Mucosa of gallbladder (tissue), 1 donor: ENCODE data around the gene RFC3. TPM values are rescaled to one million over a fixed set of nuclear protein-coding genes. Genes with fewer than 3 reads are reported as not detected.
A peak's percentile ranks its signal among the peaks of the same experiment; 100 is the strongest.
"Not testable (repeated sequence)": the region's sequence is repeated elsewhere in the genome, so short reads cannot be mapped to it uniquely, and the experiment has no call there.

Source experiments
- DNase-seq: peaks from one replicate; pipeline ENCODE4 v3.0.0-alpha.2; 2020; ENCODE audit warnings: low spot score
- total RNA-seq: library from RNA; stranded (reverse); gene quantifications from one replicate; pipeline ENCODE4 v1.2.1, GENCODE V29; 2021
- donor health status: DM: no; HTN: no; CAD: no.

Gene RFC3, protein sequence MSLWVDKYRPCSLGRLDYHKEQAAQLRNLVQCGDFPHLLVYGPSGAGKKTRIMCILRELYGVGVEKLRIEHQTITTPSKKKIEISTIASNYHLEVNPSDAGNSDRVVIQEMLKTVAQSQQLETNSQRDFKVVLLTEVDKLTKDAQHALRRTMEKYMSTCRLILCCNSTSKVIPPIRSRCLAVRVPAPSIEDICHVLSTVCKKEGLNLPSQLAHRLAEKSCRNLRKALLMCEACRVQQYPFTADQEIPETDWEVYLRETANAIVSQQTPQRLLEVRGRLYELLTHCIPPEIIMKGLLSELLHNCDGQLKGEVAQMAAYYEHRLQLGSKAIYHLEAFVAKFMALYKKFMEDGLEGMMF
- 3.7 TPM for total RNA-seq

DNA sequence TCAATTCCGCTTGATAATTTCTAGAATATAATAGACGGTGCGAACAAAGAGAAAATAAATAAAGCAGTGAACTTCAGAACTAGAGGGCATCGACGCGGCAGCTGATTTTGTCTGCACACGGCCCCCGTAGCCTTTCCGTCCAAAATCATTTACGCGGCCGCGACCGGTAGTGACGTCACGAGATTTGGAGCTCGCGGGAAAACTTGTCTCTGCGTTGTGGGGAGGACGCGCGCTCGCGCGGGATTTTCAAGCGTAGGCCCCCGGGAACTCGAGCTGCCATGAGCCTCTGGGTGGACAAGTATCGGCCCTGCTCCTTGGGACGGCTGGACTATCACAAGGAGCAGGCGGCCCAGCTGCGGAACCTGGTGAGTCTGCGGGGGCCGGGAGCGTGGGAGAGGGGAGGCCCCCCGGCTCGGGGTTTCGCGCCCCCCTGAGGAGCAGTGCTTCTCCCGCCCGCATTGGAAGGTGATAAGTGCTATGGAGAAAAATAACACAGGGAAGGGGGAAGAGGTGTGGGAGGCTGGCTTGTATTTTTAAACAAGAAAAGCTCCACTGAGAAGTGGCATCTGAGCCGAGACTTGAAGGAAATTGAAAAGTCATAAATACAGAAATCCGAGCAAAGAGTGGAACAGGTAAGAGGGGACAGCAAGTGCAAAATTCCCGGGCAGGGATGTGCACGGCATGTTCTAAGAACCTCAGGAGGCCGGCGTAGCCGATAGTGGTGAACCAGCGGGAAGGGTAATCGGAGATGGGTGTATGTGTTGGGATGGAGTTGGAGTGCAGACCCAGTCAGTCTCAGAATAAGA, at the start of gene RFC3:
TSS of gene RFC3 (plus strand) at position 249 of the 806 bp plus-strand sequence. CDS start at position 279, 30 bp downstream.
- peak; percentile 96 for DNase-seq

DNA sequence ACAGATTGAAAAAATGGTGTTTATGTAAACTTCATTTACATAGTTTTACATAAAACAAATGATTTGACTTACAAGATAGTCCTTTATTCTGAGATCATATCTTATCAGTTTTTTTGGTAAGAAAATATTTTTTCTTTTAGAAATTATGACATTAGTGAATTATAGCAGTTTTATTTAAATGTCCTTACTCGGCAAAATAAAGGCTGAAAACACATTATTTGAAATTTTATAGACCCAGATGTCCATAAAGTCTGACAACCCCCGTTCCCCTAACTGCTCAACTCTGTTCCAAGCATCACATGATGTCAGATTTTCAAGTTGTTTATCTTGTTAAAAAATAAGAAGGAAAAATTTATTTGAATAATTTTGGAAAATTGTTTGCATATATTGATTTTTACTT, 46.7 kb upstream of the RFC3 start:
- DNase-seq = no peak

DNA sequence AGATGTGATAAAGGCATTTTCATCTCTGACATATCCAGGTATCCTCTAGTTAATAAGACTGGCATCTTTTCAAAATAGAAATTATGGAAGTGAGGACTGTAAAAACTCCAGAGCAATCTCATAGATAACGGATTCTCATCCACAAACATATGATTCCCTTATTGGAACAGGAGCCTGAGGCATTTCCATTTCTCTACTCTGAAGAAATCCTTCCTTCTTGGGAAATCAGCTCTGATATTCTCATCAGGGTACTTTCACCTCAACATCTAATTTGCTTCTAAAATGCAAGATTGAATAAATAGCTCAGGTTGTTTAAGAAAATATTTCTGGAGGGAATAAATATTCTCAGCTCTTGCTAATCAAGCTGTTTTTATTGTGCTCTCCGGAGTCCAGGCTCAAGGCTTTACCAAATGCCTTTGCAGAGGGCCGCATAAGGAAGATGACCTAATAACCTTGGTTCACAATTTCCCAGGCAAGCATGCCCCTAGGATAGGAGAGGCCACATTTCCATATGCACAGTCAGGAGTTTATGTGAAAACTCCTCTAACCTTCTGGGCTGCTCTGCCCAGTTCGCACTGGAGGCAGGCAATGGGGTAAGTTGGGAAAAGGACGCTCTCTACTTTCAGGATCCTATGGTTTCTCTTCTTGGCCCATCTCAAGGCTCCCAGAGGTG, 44.0 kb upstream of the RFC3 start:
- no peak for DNase-seq

DNA sequence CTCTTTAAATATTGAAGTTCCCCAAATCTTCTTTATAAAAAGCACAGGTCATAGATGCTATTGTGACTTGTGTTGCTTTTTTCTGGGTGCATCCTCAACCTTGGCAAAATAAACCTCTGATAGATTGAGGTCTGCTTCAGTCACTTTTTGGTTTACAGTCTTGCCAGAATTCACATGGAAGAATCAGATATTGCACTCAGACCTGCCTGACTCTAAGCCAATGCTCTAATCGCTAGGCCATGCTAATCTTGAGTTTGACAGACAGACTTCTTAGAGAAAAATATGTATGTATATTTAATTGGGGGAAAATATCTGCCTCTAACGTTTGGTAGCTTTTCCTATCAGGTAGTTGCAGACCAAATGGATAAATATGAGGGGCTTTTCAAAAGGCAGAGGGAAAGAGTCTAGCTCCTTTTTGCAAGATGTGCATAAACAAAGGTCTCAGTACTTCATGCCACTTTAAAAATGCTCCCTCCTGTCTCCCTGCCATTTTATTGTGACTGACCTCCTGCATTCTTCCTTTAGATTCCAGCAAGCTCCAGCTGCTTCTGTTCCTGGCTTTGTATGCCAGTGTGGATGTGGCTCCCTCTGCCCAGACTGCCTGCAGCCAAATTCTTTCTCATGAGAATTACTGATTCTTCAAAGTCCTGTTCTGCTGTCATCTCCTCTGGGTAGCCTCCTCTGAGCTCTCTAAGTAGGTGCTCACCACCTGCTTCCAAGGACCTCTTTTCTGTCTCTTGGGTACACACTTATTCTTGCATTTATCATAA, 42.4 kb upstream of the RFC3 start:
- no peak for DNase-seq

DNA sequence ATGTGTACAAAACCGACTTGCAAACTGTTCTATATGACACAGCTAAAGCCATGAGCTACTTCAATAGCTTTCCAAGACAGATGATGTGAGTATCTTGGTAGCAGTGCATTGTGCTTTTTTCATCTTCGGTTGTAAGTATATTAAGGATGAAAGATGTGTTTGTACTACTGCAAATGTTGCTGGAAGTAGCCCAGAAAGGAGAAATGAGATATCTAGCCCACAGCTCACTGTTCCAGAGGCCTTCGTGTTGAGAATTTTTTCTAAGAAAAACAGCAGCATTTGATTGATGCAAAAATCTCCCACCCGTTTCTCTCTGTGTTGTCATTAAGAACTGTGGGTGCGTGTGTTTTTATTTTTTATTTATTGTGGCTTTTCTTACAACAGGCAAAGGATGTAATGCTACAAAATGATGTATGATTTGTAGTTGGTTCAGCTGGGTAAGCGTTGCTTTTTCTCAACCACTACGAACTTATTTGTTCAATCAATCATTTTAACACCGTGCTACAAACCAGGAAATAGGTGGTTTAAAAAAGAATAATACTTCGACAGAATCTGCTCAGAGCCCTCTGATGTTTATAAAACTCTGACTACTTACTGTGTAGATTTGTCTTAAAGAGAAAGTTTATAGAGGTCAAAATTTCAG, 41.6 kb upstream of the RFC3 start:
- no peak for DNase-seq

DNA sequence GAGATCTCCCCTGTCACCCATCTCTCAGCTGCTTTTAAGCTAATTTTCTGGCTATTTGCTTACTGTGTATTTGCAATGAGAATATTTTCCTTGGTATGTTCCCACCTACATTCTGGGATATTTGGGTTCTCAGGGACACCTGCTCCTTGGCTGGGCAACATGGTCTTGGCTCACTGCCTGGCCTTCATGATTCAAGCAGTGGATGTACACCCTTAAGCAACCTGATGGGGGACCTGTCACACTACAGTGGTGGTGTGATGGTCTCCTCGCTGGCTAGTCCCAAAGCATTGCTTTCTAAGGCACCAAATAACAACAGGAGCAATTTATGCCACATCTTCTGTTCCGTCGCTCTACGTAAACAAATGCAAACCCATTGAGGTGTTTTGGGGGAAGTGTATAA, 35.3 kb upstream of the RFC3 start:
- no peak for DNase-seq

DNA sequence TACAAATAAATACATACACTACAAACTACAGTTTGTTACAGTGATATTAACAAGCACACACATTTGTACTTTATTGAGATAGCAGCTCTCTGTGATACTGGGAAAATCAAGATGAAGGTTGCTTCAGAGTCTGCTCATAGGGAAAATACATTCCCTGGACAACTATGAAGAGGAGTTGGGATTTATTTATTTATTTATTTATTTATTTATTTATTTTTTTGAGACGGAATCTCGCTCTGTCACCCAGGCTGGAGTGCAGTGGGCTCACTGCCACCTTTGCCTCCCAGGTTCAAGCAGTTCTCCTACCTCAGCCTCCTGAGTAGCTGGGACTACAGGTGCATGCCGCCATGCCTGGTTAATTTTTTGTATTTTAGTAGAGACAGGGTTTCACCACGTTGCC, 34.7 kb upstream of the RFC3 start:
- DNase-seq = not testable (repeated sequence)

DNA sequence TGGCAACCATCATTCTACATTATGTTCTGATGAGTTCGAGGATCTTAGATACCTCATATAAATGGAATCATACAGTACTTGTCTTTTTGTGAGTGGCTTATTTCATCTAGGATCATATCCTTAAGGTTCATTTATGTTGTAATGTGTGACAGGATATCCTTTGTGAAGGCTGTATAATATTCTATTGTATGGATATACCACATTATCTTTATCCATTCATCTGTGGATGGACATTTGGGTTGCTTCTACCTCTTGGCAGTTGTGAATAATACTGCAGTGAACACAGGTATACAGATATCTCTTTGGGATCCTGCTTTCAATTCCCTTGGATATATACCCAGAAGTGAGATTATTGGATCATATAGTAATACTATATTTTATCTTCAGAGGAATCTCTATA, 33.2 kb upstream of the RFC3 start:
- no peak for DNase-seq

DNA sequence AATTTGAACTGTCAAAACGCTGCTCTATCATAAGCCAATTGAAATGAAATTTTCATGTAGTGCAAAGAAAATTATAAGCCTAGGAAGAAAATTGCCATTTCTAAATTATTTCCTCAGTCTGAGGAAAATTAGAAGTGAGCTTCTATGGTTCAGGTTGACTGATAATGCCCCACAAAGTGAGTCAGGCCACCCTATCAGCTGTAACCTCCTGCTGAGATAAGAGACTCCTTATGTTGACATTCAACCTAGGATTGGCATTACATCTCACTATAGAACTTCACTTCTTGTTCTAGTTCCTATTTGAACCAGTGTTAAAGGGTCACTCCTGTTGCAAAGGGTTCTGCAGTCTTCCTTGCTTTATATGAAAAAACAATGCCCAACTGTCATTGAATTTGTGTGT, 32.6 kb upstream of the RFC3 start:
- no peak for DNase-seq

DNA sequence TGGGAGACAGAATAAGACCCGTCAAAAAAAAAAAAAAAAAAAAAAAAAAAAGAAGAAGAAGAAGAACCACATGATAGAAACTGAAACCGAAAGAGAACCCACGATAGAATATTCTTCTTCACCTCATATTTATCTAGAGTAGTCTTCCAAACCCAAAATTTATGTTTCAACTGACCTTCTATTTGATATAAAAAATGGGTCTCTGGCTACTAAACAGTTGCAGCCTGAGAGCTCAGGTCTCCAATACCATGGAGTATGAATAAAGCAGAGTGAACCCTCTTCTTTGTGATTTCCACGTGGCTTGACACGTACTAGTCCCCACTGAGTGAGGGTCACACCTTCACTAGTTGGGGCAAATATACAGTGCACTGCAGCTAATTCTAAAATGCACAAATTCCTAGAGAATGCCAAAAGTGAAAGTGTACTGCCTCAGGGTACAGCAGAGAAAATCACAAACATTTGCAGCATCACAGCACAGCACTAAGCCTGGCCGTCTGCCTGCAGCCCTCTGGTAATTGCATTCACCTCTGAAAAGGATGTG, 30.8 kb upstream of the RFC3 start:
- no peak for DNase-seq

DNA sequence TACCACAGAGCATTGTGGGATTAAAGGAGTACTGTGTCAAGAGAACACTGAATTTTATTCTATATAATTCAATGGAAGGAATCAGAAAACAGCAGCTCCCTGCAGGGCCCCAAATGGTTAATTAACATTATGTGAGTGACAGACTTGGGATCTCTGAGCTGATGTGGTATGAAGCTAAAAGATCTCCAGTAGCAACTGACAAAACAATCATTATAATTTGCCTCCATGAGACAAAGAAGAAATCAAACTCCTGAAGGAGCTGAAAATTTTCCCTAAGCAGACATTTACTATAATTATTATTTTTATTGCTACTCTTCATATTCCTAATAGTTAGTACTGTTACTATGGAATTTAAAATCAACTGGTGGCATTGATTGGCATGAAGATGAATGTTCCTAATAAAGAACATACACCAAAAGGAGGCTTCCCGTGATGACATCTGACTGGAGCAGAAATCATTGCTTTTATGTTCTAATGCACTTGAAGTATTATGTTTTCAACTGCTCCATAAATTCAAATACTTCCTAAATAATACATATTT, 28.8 kb upstream of the RFC3 start:
- no peak for DNase-seq

DNA sequence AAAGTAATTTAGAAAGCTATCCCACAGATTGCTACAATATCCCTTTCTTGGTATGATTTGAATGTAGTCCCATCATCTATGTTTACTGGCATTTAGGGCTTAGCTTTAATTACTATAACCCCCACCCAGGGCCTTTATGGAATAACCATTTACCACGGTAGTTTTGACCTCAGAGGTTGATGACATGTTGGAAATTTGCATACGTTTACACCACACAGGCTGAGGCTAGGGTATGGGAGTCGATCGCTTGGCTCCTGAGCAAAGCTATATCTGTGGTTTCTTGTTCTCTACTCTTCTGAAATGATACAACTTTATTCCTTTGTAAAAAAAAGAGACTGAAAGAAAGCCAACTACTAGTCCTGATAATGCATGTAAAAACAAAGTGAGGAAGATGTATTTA, 28.2 kb upstream of the RFC3 start:
- DNase-seq = no peak

DNA sequence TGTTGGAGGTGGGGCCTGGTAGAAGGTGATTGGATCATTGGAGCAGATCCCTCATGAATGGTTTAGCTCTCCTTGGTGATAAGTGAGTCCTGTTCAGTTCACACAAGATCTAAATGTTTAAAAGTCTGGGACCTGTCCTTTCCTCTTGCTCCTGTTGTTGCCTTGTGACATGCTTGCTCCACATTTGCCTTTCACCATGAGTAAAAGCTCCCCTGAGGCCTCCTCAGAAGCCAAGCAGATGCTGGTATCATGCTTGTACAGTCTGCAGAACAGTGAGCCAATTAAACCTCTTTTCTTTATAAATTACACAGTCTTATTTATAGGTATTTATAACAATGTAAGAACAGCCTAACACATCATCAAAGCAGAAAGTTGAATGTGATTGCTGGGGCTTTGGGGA, 24.2 kb upstream of the RFC3 start:
- no peak for DNase-seq

DNA sequence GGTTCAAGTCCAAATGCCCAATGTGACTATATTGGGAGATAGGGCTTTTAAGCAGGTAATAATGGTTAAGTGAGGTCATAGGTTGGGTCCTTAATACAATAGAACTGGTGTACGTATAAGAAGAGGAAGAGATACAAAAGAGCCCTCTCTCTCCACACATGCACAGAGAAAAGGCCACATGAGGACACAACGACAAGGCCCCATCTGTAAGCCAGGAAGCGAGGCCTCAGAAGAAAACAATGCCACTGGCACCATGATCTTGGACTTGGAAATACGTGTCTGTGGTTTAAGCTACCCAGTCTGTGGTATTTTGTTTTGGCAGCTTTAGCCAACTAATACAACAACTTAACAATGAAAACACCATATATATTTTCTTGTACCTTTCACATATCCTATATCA, 23.4 kb upstream of the RFC3 start:
- no peak for DNase-seq

DNA sequence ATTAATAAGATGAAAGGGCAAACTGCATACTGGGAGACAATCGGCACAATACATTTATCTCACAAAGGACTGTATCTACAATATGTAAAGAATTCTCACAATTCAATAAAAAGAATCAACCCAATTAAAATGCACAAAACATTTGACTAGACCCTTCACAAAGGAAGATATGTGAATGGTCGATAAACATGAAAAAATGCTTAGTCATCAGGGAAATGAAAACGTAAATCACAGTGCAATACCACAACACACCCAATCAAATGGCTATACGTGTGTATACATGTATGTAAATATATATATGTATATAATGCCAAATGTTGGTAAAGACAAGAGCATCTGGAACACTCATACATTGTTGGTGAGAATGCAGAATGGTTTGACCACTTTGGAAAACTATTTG, 21.9 kb upstream of the RFC3 start:
- DNase-seq = no peak

DNA sequence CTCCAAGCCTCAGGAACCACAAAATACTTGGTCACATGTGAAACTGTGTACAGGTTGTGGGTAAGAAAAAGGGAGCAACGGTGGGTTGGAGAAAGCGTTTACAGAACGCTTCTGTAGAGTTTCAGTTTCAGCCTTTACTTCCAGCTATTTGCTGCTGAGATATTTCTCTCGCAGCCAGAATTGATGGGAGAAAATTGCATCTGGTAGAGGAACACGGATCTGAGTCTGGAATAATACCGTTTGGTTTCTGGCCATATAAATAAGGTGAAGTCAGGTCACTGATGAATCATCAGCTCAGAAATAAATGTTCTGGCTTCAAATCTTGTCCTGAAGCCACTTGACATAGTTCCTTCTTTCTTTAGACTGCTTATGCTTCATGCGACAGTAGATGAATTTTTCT, 20.3 kb upstream of the RFC3 start:
- no peak for DNase-seq

DNA sequence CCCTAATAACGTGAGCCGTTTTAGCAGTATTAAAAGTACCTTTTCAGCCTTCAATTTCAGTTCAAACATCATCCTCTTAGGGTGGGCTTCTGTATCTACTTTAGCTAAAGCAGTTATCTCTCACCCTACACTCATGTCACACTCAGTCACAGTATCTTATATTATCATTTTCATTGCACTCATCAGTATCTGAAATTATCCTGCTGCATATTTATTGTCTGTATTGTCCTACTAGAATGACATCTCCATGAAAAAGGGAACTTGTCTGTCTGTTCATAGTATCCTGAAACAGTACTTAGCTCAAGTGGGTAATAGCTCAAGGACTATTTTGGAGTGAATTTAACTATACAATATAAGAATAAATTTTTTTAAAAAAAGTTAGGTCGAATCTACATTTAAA, 19.9 kb upstream of the RFC3 start:
- no peak for DNase-seq

DNA sequence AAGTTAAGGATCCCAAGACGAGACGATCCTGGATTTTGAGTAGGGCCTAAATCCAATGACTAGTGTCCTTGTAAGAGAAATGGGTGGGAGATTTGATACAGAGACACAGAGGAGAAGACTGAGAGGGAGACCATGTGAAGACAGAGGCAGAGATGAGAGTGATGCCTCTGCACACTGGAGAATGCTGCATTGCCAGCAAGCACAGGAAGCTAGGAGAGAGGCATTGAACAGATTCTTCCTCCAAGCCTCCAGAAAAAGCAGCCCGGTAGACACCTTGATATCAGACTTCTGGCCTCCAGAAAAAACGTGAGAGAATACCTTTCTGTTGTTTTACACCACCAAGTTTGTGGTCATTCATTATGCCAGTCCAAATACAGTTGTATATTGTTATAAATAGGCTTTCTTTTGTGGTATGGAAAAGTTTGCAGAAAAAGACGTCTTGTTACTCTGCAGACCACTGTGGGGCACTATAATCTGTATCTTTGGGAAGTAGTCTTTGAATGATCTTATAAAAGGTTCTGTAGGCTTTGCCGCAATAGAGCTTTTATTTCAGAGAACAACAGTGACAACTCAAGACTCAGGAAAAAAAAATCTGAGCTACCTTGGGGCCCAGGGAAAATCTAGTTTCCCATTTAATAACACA, 17.9 kb upstream of the RFC3 start:
- DNase-seq = no peak

DNA sequence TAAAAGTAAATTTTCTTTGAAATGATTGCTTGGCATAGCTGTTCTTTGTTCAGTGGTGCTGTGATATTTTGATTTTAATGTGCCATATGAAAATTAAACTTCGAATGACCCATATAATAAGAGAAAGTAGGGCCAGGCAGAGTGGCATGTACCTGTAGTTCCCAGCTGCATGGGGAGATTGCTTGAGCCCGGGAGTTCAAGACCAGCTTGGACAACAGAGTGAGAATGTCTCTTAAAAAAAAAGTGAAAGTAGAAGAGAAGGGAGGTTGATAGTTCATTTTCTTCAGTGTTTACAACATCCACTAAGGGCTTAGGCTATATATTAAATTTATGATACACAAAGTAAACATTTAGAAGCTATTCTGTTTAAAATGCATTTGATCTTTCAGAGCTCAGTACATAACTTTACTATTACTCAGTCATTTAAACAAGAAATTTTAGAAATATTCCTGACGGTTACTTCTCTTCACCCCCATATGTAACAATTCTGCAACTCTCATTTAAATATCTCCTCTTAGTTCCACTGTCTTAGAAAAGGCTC, 17.2 kb upstream of the RFC3 start:
- no peak for DNase-seq
